Fibroblast of the aortic adventitia (primary cell): Measurements from ENCODE around the gene COG2. TPM values are rescaled to one million over a fixed set of nuclear protein-coding genes. Genes with fewer than 3 reads are reported as not detected.

ENCODE experiments used
- DNase-seq: peaks from one replicate; pipeline ENCODE4 v3.0.0-alpha.2; 2010; ENCODE audit warnings: low read depth
- H3K4me3 ChIP-seq: 2 replicates; pipeline ENCODE4 v1.5.1; 2011; ENCODE audit warnings: low read depth, mild to moderate bottlenecking, control low read depth, low read length, moderate library complexity
- total RNA-seq: library from RNA; depleted of rRNA; stranded (reverse); fragments of >200 nt; gene quantifications from 2 replicates; pipeline ENCODE4 v1.2.3, GENCODE V29; 2012; ENCODE audit warnings: low replicate concordance
- TF ChIP-seq, protein P1 (sequence below): IDR thresholded peaks from 2 replicates; pipeline ENCODE4 v1.5.1; 2011; ENCODE audit warnings: mild to moderate bottlenecking, low read length, control low read depth, inconsistent platforms; ENCODE audit not compliant: insufficient read depth

COG2 gene
- total RNA-seq, 1 donor: 22.1 TPM

DNA sequence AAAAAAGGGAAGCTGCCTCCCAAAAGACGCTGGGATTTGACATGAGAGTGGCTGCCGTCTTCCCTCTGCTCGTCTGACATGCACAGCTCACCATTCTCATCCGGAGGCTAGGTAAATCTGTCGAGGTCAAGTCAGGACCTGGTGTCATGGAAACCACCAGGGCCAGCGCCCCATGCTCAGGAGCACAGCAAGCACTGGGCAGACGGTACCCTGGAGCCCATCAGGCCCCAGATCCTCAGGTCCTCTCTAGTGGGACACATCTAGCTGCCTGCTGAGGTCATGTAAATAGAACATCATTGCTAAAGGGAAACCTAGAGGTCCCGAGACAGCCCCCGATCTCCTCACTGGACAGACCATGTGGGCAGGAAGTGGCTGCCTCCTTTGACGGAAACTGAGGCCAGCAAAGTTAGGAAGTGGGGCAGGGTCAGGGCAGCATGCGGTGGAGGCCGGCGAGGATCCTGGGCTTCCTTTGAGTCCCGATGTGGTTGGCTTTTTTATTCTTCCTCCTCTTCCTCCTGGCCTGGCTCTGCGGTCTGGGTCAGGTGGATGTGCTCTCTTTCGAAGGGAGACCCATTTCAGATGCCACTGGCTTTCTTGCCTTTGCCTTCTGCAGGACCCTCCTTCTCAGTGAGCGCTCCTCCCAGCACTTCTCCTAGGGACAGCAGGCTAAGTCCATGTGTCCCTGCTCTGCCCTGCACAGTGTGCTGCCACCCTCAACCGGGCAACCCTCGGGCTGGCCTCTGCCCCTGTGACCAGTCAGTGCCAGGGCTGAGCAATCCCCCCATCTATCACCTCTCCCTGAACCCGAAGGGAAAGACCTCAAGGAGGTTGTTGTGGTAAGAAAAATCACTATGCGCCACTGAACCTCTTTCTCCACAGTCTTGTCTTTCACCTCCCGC lies 65.7 kb downstream of the COG2 start:
- no peak for DNase-seq
- TF ChIP-seq, protein P1, sequence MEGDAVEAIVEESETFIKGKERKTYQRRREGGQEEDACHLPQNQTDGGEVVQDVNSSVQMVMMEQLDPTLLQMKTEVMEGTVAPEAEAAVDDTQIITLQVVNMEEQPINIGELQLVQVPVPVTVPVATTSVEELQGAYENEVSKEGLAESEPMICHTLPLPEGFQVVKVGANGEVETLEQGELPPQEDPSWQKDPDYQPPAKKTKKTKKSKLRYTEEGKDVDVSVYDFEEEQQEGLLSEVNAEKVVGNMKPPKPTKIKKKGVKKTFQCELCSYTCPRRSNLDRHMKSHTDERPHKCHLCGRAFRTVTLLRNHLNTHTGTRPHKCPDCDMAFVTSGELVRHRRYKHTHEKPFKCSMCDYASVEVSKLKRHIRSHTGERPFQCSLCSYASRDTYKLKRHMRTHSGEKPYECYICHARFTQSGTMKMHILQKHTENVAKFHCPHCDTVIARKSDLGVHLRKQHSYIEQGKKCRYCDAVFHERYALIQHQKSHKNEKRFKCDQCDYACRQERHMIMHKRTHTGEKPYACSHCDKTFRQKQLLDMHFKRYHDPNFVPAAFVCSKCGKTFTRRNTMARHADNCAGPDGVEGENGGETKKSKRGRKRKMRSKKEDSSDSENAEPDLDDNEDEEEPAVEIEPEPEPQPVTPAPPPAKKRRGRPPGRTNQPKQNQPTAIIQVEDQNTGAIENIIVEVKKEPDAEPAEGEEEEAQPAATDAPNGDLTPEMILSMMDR: no peak
- H3K4me3 ChIP-seq: no peak overlapping the region

DNA sequence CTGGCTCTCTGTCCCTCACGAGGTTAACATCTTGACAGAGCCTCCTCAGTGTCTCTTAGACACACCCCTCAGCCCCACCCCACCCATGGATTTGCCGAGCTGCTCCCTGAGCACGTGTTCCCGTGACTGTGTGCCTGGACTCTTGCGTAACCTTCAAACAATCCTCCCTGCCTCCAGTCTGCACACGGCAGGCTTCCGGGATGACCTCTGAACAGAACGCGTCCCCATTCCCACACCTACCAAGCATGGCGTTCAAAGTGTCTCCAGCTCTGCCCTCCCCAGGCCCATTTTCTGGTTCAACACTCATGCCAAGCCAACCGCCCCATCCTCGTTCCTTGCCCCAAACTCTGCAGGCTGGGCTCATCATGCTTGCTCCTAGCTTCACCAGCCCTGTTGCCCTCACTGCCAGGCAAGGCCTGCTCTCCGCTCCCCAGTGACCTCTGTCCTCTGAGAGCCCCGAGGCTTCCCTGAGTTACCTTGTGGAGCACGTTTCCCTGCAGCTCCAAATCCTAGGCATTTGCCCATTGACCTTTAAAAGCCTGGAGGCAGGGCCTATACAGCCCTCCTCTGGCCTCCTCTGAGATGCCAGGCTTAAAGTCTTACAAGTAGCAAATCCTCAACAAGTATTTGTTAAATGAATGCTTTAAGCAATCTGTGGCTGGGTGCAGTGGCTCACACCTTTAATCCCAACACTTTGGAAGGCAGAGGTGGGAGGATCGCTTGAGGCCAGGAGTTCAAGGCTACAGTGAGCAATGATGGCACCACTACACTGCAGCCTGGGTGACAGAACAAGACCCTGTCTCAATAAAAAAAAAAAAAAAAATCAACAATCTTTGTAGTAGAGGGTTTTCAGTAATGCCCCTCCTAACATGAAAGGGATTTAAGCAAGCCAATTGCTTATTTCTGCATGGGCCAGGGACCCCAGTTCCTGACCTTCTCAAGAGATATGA lies 66.6 kb downstream of the COG2 start:
- TF ChIP-seq, protein P1: no peak
- H3K4me3 ChIP-seq: no peak overlapping the region
- peak; percentile 9 for DNase-seq

DNA sequence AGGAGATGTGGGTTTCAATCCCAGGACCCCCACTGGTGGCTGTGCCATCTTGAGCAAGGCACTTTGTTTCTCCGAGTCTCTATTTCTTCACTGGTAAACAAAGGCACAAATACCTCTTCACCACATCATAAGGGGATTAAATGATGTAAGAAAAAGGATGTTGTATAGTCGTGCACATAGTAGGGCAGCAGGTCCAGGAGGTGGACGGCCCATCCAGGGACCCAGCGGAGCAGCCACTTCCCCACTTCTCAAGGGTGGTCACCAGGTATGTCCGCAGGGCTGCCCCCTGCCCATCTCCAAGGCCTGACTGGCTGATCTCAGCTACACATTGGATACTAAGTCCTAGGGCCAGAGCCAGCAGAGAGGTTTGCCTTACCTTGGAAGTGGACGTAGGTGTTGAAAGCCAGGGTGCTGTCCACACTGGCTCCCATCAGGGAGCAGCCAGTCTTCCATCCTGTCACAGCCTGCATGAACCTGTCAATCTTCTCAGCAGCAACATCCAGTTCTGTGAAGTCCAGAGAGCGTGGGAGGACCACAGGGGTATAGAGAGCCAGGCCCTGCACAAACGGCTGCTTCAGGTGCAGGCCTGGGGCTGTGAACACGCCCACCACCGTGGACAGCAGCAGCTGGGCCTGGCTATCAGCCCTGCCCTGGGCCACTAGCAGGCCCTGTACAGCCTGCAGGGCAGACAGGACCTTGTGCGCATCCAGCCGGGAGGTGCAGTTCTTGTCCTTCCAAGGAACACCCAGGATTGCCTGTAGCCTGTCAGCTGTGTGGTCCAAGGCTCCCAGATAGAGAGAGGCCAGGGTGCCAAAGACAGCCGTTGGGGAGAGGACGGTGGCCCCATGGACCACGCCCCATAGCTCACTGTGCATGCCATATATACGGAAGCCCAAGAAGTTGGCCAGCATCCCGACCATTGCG lies 67.6 kb downstream of the COG2 start:
- no peak for DNase-seq
- H3K4me3 ChIP-seq: no peak overlapping the region
- TF ChIP-seq, protein P1: no peak

DNA sequence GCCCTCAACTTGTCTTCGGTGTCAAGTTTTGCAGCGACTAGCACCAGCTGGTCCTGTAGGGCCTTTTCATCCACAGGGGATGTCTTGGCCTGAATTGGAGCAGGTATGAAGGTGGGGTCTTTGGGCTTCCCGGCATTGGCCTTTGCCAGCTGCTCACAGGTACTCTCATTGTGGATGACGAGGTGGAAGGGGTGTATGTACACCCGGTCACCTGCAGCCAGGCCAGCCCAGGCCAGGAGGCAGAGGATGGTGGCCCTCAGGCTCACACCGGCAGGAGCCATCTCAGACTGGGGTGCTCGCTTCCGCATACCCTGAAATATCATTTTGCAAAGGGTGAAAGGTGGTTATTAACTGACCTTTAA lies 68.2 kb downstream of the COG2 start:
- TF ChIP-seq, protein P1: no peak
- H3K4me3 ChIP-seq: no peak overlapping the region
- no peak for DNase-seq

DNA sequence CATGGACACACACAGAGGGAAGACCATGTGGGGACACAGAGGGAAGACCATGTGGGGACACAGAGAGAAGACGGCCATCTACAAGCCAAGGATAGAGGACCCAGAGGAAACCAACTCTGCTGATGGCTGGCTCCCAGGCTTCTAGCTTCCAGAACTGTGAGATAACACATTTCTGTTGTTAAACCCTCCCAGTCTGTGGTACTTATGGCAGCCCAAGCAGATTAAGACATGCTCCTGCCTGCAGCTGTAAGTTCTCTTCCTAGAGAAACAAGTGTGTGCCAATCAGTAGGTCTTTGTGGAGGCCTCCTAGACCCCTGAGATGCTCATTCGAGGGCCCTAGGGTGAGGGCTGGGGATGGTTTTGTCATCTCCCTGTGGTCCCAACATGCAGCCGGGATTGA lies 69.0 kb downstream of the COG2 start:
- no peak overlapping the region for H3K4me3 ChIP-seq
- peak; percentile 16 for DNase-seq
- TF ChIP-seq, protein P1: no peak

DNA sequence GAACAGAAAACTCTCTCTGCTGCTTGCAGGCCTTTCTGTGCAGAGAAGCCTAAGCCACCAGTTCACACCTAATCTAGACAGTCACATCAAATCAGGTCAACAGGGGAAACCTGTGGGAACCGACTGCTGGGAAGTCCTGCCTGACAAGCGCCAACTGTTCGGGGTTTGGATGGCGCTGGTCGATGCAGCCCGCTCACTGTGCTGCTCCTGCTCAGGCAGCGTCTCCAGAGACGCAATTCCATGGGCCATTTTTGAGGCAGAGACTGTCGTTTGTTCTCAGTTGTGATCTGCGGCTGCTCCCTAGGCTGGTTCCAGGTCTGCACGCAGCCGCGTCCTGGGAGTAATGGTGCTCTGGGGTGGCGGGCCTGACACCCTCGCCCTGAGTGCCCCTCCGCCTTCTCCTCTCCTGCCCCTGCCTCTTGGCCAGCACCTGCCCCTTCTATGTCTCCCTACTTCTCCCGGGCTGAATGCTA lies 70.2 kb downstream of the COG2 start:
- no peak for DNase-seq
- H3K4me3 ChIP-seq: no peak overlapping the region
- TF ChIP-seq, protein P1: no peak
